GM12873 (cell line): ENCODE results near the gene ACSF2.

Experiments used
- TF ChIP-seq, protein P1 (sequence below): IDR thresholded peaks from 2 replicates; pipeline ENCODE4 v1.5.1; 2012; ENCODE audit warnings: low read depth, mild to moderate bottlenecking, moderate library complexity, low read length, control low read depth; ENCODE audit not compliant: insufficient read depth; ENCODE audit errors: missing control alignments

Gene ACSF2

DNA sequence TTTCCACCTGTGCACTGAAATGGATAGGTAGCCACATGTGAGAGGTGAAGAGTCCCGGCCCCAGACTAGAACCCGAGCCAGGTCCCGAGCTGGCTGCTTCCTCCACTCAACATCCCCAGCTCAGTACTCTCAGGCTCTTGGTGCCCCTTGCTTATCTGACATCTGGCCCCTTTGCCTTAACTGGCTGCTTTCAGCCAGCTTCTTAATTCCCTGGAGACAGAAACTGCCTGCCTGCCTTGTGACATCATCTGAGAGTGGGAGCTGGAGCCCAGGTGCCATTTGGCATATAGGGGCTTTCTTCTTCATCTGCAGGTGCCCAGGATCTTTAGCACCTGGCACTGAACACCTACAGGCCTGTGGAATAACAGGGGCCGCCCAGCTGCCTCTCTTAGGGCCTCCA, 33.7 kb downstream of the ACSF2 start:
- TF ChIP-seq, protein P1, sequence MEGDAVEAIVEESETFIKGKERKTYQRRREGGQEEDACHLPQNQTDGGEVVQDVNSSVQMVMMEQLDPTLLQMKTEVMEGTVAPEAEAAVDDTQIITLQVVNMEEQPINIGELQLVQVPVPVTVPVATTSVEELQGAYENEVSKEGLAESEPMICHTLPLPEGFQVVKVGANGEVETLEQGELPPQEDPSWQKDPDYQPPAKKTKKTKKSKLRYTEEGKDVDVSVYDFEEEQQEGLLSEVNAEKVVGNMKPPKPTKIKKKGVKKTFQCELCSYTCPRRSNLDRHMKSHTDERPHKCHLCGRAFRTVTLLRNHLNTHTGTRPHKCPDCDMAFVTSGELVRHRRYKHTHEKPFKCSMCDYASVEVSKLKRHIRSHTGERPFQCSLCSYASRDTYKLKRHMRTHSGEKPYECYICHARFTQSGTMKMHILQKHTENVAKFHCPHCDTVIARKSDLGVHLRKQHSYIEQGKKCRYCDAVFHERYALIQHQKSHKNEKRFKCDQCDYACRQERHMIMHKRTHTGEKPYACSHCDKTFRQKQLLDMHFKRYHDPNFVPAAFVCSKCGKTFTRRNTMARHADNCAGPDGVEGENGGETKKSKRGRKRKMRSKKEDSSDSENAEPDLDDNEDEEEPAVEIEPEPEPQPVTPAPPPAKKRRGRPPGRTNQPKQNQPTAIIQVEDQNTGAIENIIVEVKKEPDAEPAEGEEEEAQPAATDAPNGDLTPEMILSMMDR, result no peak

DNA sequence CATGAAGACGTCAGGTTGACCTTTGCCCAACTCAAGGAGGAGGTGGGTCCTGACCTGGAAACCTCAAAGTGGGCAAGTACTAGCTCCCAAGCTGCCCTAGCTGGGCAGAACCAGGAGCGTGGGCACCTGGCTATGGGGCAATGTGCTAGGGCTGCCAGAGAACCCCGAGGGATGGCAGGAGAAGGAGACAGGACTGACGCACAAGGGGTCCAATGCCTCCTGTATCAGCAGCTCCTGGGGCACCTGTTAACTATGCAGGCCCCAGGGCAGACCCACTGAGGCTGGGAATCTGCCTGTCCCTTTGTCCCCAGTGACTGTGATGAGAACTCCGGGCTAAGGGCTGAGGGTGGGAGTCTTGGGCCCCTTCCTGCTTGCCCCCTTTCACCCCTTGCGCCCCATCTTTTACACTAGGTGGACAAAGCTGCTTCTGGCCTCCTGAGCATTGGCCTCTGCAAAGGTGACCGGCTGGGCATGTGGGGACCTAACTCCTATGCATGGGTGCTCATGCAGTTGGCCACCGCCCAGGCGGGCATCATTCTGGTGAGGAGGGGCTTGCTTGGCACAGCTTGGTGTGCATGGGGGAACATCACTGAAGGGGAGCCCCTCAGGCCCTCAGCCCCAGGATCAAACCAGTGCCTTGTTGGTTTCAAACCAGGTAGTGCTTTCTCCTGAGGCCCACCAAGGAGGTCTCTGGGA, 35.0 kb downstream of the ACSF2 start:
- TF ChIP-seq, protein P1, result no peak

DNA sequence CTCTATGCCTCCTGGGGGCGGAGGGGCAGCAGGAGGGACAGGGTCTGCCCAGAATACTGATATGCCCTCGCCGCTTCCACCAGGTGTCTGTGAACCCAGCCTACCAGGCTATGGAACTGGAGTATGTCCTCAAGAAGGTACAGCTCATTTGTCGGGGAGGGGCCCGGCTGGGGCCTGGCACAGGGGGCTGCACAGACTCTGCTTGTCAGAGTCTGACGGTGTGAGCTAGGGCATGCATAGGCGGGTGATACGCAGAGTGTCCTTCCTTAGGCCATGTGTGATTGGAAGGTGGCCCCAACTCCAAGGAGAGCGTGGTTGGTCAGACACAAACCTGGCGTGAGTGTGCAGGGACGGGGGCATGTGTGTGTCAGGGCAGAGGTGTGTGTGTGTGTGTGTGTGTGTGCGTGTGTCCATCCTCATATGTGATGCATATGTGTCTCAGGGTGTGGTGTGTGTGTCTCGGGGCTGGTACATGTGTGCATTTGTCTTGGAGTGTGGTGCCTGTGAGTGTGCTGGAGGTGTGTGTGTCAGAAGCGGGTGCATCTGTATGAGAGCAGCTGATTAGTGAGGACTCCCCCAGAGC, 35.6 kb downstream of the ACSF2 start:
- TF ChIP-seq, protein P1, result no peak

DNA sequence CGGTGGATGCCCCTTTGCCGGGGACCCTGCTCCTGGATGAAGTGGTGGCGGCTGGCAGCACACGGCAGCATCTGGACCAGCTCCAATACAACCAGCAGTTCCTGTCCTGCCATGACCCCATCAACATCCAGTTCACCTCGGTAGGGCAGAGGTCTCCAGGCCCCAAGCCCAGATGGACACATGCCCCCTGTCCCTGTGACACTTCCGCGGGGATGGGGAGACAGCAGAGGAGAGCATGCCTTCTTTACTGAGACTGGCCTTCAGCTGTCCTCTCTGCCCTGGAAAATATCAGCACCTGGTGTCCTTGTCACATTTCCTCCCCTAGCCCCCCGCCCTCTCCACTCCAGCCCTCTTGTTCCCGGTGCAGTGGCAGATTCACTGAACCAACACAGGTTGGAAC, 36.4 kb downstream of the ACSF2 start:
- TF ChIP-seq, protein P1, result no peak

DNA sequence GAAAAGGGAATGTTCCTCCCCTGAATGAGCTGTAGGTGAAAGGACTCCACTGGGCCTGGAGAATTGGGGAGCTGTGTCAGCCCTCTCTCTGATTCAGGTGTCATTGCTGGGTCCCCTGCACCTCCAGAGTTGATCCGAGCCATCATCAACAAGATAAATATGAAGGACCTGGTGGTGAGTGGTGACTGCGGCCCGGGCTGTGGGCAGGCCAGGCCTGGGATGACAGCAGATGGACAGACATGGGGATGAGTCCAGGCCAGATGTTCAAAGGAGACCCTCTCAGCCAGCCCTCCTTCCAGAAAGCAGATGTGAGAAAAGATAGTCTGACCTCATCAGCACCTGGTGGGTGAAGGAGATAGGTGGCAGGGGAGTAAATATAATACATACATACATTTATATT, 38.1 kb downstream of the ACSF2 start:
- TF ChIP-seq, protein P1, result no peak

DNA sequence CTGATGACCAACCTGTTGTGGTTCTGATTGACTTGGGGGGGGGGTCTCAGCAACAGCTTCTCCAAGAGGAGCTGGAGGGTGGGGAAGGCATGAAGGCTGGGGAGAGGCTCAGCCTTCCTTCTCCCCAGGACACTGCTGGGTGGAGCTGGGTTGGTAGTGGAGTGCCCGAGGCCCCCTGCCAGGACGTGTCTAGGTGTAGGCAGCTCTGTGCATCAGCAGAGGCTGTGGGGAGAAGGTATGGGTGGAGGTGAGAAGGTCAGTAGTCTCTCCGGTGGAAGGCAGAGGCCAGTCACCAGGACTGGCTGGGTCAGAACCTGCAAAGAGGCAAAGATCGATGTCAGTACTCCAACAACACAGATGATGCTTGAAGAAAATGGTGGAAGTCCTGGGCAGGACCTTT, 38.7 kb downstream of the ACSF2 start:
- TF ChIP-seq, protein P1, result no peak

DNA sequence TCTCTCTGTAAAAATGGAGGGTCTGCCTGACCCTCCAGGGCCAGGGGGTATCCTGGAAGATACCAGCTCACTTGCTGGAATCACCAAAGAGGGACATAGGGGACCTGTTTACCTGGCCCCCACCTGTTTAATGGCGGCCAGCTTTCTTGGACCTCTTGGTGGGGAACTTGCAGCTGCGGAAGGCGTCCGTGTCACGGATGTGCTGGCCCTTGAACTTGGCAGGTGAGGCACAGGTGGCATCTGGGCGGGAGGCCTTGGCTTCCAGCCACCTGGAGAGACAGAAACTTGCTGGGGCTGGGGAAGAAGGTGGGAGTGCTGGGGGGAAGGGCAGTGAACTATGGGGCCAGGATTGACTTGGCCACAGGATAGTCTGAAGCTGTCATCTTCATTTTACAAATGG, 39.2 kb downstream of the ACSF2 start:
- TF ChIP-seq, protein P1, result no peak
